T-helper 2 cell treated with Interferon-gamma antibody and Interleukin-4, amounts not matched to agents 5 μg/mL and 100 μg/mL, for 36 hours (primary cell): ENCODE measurements around the gene DGKD.

ENCODE experiments used
- DNase-seq: peaks from one replicate; pipeline ENCODE4 v3.0.0; 2021; ENCODE audit warnings: low spot score
- H3K27ac Mint-ChIP-seq: one replicate; pipeline ENCODE4 v1.8.0; 2021; ENCODE audit warnings: mild to moderate bottlenecking, mixed read lengths
- H3K27me3 Mint-ChIP-seq: one replicate; pipeline ENCODE4 v1.8.0; 2021; ENCODE audit warnings: low read depth, mixed read lengths
- H3K36me3 Mint-ChIP-seq: one replicate; pipeline ENCODE4 v1.8.0; 2021; ENCODE audit warnings: low read depth, mixed read lengths
- H3K4me1 Mint-ChIP-seq: one replicate; pipeline ENCODE4 v1.8.0; 2021; ENCODE audit warnings: low read depth, mixed read lengths
- H3K4me3 Mint-ChIP-seq: one replicate; pipeline ENCODE4 v1.8.0; 2022; ENCODE audit warnings: mild to moderate bottlenecking, moderate library complexity, mixed read lengths
- H3K9me3 Mint-ChIP-seq: one replicate; pipeline ENCODE4 v1.8.0; 2021; ENCODE audit warnings: mixed read lengths

Gene DGKD

GRCh38 chr2:233490831-233491230, 136.5 kb downstream of the DGKD start:
- no peaks in the 10 kb centered on the region for H3K4me1 Mint-ChIP-seq
- no peak for DNase-seq
- H3K27me3 Mint-ChIP-seq: no peaks in the 10 kb centered on the region
- H3K36me3 Mint-ChIP-seq: no peaks in the 10 kb centered on the region
- no peak overlapping the region for H3K4me3 Mint-ChIP-seq
- H3K27ac Mint-ChIP-seq: no peak overlapping the region
- no peaks in the 10 kb centered on the region for H3K9me3 Mint-ChIP-seq

DNA sequence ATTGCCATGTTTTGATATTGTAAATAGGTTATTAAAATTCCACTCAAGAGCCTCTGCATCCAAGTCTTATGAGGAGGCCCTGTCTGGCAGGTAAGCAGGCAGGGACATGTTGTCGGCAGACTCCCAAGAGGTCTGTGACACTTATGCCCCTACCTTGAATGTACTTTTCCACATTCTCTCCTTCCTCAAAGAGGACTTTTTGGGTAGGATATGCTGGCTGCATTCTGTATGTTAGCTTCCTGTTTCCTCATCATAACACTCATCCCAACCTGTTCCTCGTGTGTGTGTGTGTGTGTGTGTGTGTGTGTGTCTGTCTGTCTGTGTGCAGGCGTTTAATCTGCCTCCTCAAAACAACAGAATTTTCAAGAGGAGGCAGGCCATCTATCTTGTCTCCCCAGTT, 137.0 kb downstream of the DGKD start:
- no peaks in the 10 kb centered on the region for H3K36me3 Mint-ChIP-seq
- H3K4me3 Mint-ChIP-seq: no peak overlapping the region
- no peaks in the 10 kb centered on the region for H3K9me3 Mint-ChIP-seq
- no peaks in the 10 kb centered on the region for H3K4me1 Mint-ChIP-seq
- no peaks in the 10 kb centered on the region for H3K27me3 Mint-ChIP-seq
- no peak for DNase-seq
- H3K27ac Mint-ChIP-seq: no peak overlapping the region

GRCh38 chr2:233492078-233492477, 137.8 kb downstream of the DGKD start:
- no peaks in the 10 kb centered on the region for H3K36me3 Mint-ChIP-seq
- no peaks in the 10 kb centered on the region for H3K27me3 Mint-ChIP-seq
- no peak overlapping the region for H3K4me3 Mint-ChIP-seq
- no peak overlapping the region for H3K27ac Mint-ChIP-seq
- H3K9me3 Mint-ChIP-seq: no peaks in the 10 kb centered on the region
- DNase-seq: no peak
- peaks cover 5% of the 10 kb centered on the region for H3K4me1 Mint-ChIP-seq

GRCh38 chr2:233492751-233493150, 138.5 kb downstream of the DGKD start:
- Mint-ChIP-seq H3K36me3 (no peaks in the 10 kb centered on the region), H3K27me3 (no peaks in the 10 kb centered on the region), H3K4me1 (peaks cover 7% of the 10 kb centered on the region), H3K4me3 (no peak overlapping the region), H3K9me3 (no peaks in the 10 kb centered on the region), H3K27ac (no peak overlapping the region)
- DNase-seq: no peak

- H3K4me3 Mint-ChIP-seq: no peak overlapping the region
- no peaks in the 10 kb centered on the region for H3K27me3 Mint-ChIP-seq
- no peak overlapping the region for H3K27ac Mint-ChIP-seq
- H3K4me1 Mint-ChIP-seq: peaks cover 15% of the 10 kb centered on the region
- H3K9me3 Mint-ChIP-seq: no peaks in the 10 kb centered on the region
- H3K36me3 Mint-ChIP-seq: no peaks in the 10 kb centered on the region
- no peak for DNase-seq
Observed at GRCh38 chr2:233495503-233496496, 141.5 kb downstream of the DGKD start.

DNA sequence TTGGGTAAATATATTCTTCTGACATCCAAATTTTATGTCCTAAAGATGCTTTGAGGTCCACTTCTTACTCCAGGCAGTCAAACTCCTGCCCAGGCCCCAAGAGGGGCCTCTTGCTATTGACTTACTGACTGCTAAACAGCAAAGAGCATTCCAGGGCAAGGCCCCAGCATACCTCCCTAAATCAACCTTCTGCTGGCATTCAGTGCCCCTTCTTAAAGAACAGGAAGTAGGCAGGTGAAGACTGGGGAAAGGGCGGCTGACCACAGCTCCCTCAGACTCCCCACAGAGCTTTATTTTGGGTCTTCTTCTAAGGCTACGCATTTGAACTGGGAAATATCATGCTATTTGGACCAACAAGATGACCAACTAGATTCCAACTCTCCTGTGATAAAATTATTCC, 143.4 kb downstream of the DGKD start:
- no peak for DNase-seq
- Mint-ChIP-seq H3K27me3 (no peaks in the 10 kb centered on the region), H3K9me3 (peaks cover 11% of the 10 kb centered on the region), H3K4me3 (no peak overlapping the region), H3K36me3 (peaks cover 10% of the 10 kb centered on the region), H3K4me1 (peaks cover 24% of the 10 kb centered on the region), H3K27ac (no peak overlapping the region)

GRCh38 chr2:233498126-233498525, 143.8 kb downstream of the DGKD start:
- Mint-ChIP-seq H3K36me3 (peaks cover 14% of the 10 kb centered on the region), H3K4me1 (peaks cover 24% of the 10 kb centered on the region), H3K27me3 (no peaks in the 10 kb centered on the region), H3K4me3 (no peak overlapping the region), H3K9me3 (peaks cover 15% of the 10 kb centered on the region), H3K27ac (no peak overlapping the region)
- no peak for DNase-seq

DNA sequence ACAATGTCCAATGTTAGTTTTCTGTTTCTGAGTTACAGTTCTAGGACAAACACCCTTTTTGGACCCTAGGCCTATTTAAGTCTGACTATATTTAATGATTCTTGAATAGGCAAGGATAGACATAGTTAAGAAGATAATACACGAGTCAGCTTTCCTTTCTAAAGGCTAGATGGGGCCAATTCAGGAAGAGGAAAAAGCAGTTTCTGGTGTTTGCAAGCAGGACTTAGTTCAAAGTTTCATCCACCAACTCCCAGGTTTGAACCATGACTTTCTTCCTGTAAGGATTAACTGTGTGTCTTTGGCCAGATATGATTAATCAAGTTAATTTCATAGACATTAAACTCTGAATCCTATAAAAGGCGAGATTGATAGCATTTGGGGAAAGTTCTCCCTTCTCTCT, 145.6 kb downstream of the DGKD start:
- H3K36me3 Mint-ChIP-seq: peaks cover 21% of the 10 kb centered on the region
- H3K27ac Mint-ChIP-seq: no peak overlapping the region
- no peaks in the 10 kb centered on the region for H3K27me3 Mint-ChIP-seq
- DNase-seq: no peak
- H3K4me3 Mint-ChIP-seq: no peak overlapping the region
- peaks cover 31% of the 10 kb centered on the region for H3K9me3 Mint-ChIP-seq
- H3K4me1 Mint-ChIP-seq: peaks cover 26% of the 10 kb centered on the region

- H3K4me3 Mint-ChIP-seq: no peak overlapping the region
- H3K27ac Mint-ChIP-seq: no peak overlapping the region
- H3K4me1 Mint-ChIP-seq: peaks cover 26% of the 10 kb centered on the region
- no peaks in the 10 kb centered on the region for H3K27me3 Mint-ChIP-seq
- peaks cover 30% of the 10 kb centered on the region for H3K36me3 Mint-ChIP-seq
- no peak for DNase-seq
- H3K9me3 Mint-ChIP-seq: peaks cover 37% of the 10 kb centered on the region
Observed at GRCh38 chr2:233501198-233502076, 147.1 kb downstream of the DGKD start.

DNA sequence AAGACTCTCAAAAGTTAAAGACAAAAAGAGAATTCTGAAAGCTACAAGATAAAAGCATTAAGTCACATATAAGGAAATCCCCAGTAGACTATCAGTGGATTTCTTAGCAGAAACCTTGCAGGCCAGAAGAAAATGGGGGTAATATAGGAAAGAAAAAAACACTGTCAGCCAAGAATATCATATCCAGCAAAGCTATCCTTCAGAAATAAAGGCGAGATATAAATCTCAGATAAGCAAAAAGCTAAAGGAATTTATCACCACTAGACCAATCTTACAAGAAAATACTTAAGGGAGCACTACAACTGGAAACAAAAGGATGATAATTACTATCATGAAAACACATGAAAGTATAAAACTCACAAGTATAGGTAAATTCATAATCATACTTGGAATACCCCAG, 149.2 kb downstream of the DGKD start:
- Mint-ChIP-seq H3K4me3 (no peak overlapping the region), H3K36me3 (peaks cover 30% of the 10 kb centered on the region), H3K27ac (no peak overlapping the region), H3K4me1 (peaks cover 15% of the 10 kb centered on the region), H3K27me3 (no peaks in the 10 kb centered on the region), H3K9me3 (peaks cover 37% of the 10 kb centered on the region)
- DNase-seq: no peak

DNA sequence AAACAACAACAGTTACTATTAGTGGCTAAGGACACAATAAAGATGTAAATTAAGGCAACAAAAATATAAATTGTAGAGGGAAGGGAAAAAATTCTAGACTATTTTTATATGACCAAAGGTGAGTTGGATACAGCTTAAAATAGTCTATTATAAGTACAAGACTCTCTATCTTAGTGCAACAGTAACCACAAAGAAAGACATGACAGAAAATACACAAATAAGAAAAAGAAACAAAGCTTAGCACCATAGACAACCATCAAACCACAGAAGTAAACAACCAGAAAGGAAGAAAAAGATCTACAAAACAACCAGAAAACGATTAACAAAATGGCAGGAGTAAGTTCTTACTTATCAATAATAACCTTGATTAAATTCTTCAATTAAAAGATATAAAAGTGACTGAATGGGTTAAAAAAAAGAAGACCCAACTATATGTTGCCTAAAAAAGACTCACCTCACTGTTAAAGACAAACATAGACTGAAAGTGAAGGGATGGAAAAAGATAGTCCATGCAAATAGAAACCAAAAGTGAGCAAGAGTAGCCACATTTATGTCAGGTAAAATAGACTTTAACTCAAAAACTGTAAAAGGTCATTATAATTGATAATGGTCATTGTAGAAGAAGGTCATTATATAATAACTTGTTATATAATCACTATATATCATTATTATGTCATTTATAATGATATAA, 149.8 kb downstream of the DGKD start:
- H3K36me3 Mint-ChIP-seq: peaks cover 30% of the 10 kb centered on the region

DNA sequence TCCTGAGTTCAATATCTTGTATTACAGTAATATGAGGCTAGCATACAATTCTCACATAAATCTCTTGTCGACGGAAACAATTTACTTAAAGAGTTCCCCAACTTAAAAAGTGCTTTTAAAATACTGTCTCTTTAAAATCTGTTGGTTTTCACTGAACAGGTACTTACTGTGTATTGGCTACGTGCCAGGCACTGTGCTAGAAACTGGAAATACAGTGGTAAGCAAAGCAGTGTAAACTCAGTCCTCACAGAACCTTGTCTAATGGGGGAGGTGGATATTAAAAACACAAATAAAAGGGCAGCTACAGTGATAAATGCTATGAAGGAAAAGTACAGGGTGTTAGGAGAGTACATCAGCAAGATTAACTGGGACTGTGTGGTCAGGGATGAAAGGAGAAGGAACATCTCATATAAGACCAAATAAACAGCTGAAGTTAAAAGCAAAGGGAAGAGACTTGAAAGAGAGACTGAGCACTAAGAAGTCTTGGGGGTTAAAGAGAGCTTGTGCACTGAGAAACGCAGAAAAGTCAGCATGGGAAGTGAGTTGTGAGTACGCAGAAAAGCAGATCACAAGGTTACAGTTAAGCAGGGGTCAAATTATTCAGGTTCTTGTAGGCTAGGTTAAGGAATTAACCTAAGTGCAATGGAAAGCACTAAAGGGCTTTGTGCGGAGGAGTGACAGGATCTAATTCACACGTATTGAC, 159.8 kb downstream of the DGKD start:
- no peak overlapping the region for H3K27ac Mint-ChIP-seq
- no peaks in the 10 kb centered on the region for H3K9me3 Mint-ChIP-seq
- H3K4me3 Mint-ChIP-seq: no peak overlapping the region
- DNase-seq: no peak
- no peaks in the 10 kb centered on the region for H3K27me3 Mint-ChIP-seq
- H3K36me3 Mint-ChIP-seq: no peaks in the 10 kb centered on the region
- no peaks in the 10 kb centered on the region for H3K4me1 Mint-ChIP-seq

More for the DNA sequence above, 149.8 kb downstream of the DGKD start:
- H3K27me3 Mint-ChIP-seq: no peaks in the 10 kb centered on the region
- H3K27ac Mint-ChIP-seq: peak overlapping the region; percentile 79
- H3K9me3 Mint-ChIP-seq: peaks cover 37% of the 10 kb centered on the region
- DNase-seq: no peak
- peaks cover 15% of the 10 kb centered on the region for H3K4me1 Mint-ChIP-seq
- no peak overlapping the region for H3K4me3 Mint-ChIP-seq
